HepG2 (cell line): ENCODE results near the gene OR1F1. TPM values are rescaled to one million over a fixed set of nuclear protein-coding genes. Genes with fewer than 3 reads are reported as not detected.

ENCODE experiments used
- DBP ChIP-seq: sonication (generic); formaldehyde crosslinking; IDR thresholded peaks from 2 replicates; pipeline ENCODE4 v1.4.0; 2020; ENCODE audit warnings: missing genetic modification reagents; ENCODE audit errors: not compliant biosample characterization
- ELF4 ChIP-seq: sonication (generic); formaldehyde crosslinking; IDR thresholded peaks from 2 replicates; pipeline ENCODE4 v1.5.0; 2020; ENCODE audit warnings: missing genetic modification reagents, mild to moderate bottlenecking, moderate library complexity, borderline replicate concordance
- ELK4 ChIP-seq: sonication (generic); formaldehyde crosslinking; IDR thresholded peaks from 2 replicates; pipeline ENCODE4 v1.9.0; 2021; ENCODE audit warnings: missing genetic modification reagents, borderline replicate concordance
- ETV6 ChIP-seq: sonication (generic); formaldehyde crosslinking; conservative IDR thresholded peaks from 2 replicates; pipeline ENCODE4 v1.4.0; 2020; ENCODE audit warnings: missing genetic modification reagents
- GMEB1 ChIP-seq: sonication (generic); formaldehyde crosslinking; IDR thresholded peaks from 2 replicates; pipeline ENCODE4 v1.5.1; 2020; ENCODE audit warnings: missing genetic modification reagents, mild to moderate bottlenecking, borderline replicate concordance
- MYPOP ChIP-seq: sonication (generic); formaldehyde crosslinking; IDR thresholded peaks from 2 replicates; pipeline ENCODE4 v1.8.1; 2023; ENCODE audit warnings: mild to moderate bottlenecking, moderate library complexity, missing genetic modification reagents
- MZF1 ChIP-seq: sonication (generic); formaldehyde crosslinking; IDR thresholded peaks from 2 replicates; pipeline ENCODE4 v1.8.1; 2023; ENCODE audit warnings: mild to moderate bottlenecking, missing genetic modification reagents, borderline replicate concordance
- RNF2 ChIP-seq: fragments of 450-650 bp; conservative IDR thresholded peaks from 2 replicates; pipeline ENCODE4 v1.6.1; 2016; ENCODE audit warnings: low read depth
- SMAD9 ChIP-seq: sonication (generic); formaldehyde crosslinking; IDR thresholded peaks from 2 replicates; pipeline ENCODE4 v1.5.1; 2020; ENCODE audit warnings: mild to moderate bottlenecking, missing genetic modification reagents
- ZNF10 ChIP-seq: sonication (generic); formaldehyde crosslinking; IDR thresholded peaks from 2 replicates; pipeline ENCODE4 v1.4.0; 2020; ENCODE audit warnings: mild to moderate bottlenecking, low read depth, missing genetic modification reagents, borderline replicate concordance
- ZNF12 ChIP-seq: sonication (generic); formaldehyde crosslinking; IDR thresholded peaks from 2 replicates; pipeline ENCODE4 v1.5.0; 2020; ENCODE audit warnings: missing genetic modification reagents
- ZNF432 ChIP-seq: sonication (generic); formaldehyde crosslinking; IDR thresholded peaks from 2 replicates; pipeline ENCODE4 v1.5.0; 2020; ENCODE audit warnings: missing genetic modification reagents, mild to moderate bottlenecking, borderline replicate concordance
- ZNF512 ChIP-seq: sonication (generic); formaldehyde crosslinking; IDR thresholded peaks from 2 replicates; pipeline ENCODE4 v1.4.0; 2020; ENCODE audit warnings: mild to moderate bottlenecking, missing genetic modification reagents
- ZNF557 ChIP-seq: sonication (generic); formaldehyde crosslinking; IDR thresholded peaks from 2 replicates; pipeline ENCODE4 v1.4.0; 2020; ENCODE audit warnings: missing genetic modification reagents
- ZNF597 ChIP-seq: sonication (generic); formaldehyde crosslinking; IDR thresholded peaks from 2 replicates; pipeline ENCODE4 v1.5.0; 2020; ENCODE audit warnings: missing genetic modification reagents
- ZNF639 ChIP-seq: conservative IDR thresholded peaks from 2 replicates; pipeline ENCODE4 v1.6.1; 2018; ENCODE audit warnings: missing genetic modification reagents
- ZNF788 ChIP-seq: sonication (generic); formaldehyde crosslinking; IDR thresholded peaks from 2 replicates; pipeline ENCODE4 v1.5.0; 2020; ENCODE audit warnings: mild to moderate bottlenecking, missing genetic modification reagents, borderline replicate concordance
- ZNF841 ChIP-seq: sonication (generic); formaldehyde crosslinking; IDR thresholded peaks from 2 replicates; pipeline ENCODE4 v1.8.1; 2023; ENCODE audit warnings: missing genetic modification reagents, borderline replicate concordance
- polyA plus RNA-seq, 8 experiments: library from polyadenylated mRNA; depleted of rRNA in 3 of 8; stranded (reverse) in 7 of 8; unstranded in 1 of 8; fragments of >200 nt; fragmentation: Illumina TruSeq in 4 of 8; extraction: Trizol in 4 of 8; gene quantifications; 2 replicates each; pipeline versions ENCODE4 v1.2.1 to v1.2.3, GENCODE V29; 2011 to 2016; ENCODE audit warnings: low read depth in 4 of 8, missing spikeins in 1 of 8, mixed read lengths in 1 of 8; ENCODE audit not compliant: insufficient read depth in 1 of 8
- total RNA-seq, 5 experiments: library from RNA; depleted of rRNA; stranded (reverse); fragments of >200 nt; fragmentation: Illumina TruSeq; extraction: Trizol; gene quantifications; 2 replicates each; pipeline ENCODE4 v1.2.3, GENCODE V29; 2016; ENCODE audit warnings: low read depth in 1 of 5

OR1F1 gene
- total and polyA plus RNA-seq, 2 of the 13 experiments (the other 11 are each of a cell fraction or from before 2014, with no cell fraction given): 0.90 TPM; not detected in 1

- no peak for TF ChIP-seq ELK4 (CRISPR knock-in tag)
- no peak for TF ChIP-seq ZNF788 (CRISPR knock-in tag)
- TF ChIP-seq RNF2: no peak; the same call in 1 of the 2 replicates
- no peak for TF ChIP-seq MZF1 (CRISPR knock-in tag)
- no peak for TF ChIP-seq ZNF597
- no peak for TF ChIP-seq ZNF432 (CRISPR knock-in tag)
- 0 out of 2 replicates have a peak, but pooled peaks have one; percentile 60 for TF ChIP-seq ETV6
- no peak; the same call in 1 of the 2 replicates for TF ChIP-seq ZNF639
- TF ChIP-seq ELF4: no peak
- peak; percentile 82; the same call in 1 of the 2 replicates for TF ChIP-seq SMAD9 (CRISPR knock-in tag)
- no peak; the same call in 1 of the 2 replicates for TF ChIP-seq MYPOP (CRISPR knock-in tag)
- no peak for TF ChIP-seq ZNF557 (CRISPR knock-in tag)
- no peak for TF ChIP-seq GMEB1 (CRISPR knock-in tag)
- no peak for TF ChIP-seq ZNF10 (CRISPR knock-in tag)
- TF ChIP-seq ZNF512 (CRISPR knock-in tag): no peak
- no peak for TF ChIP-seq ZNF12 (CRISPR knock-in tag)
- no peak for TF ChIP-seq DBP (CRISPR knock-in tag)
- no peak for TF ChIP-seq ZNF841 (CRISPR knock-in tag)
These were observed 38.2 kb upstream of the OR1F1 start (continued) for GRCh38 chr16:3149630-3150345.
